ENCODE results near the gene LAMA2. TPM values are rescaled to one million over a fixed set of nuclear protein-coding genes. Genes with fewer than 3 reads are reported as not detected.

The LAMA2 gene
- total and polyA plus RNA-seq, 2 of the 8 experiments (the other 6 are each of a cell fraction or from before 2014, with no cell fraction given): 1.3 to 3.8 TPM

GRCh38 chr6:129565811-129566210 is 682.9 kb downstream of the LAMA2 start:
- Histone ChIP-seq H2BK120ac (replicated peaks; ENCODE audit: low read depth, low read length) (no peak overlapping the region), H2BK5ac (ENCODE audit: low read depth, low read length) (no peak overlapping the region), H3K36me3 (ENCODE audit: control insufficient read depth in 2 of 4, insufficient read depth in 4 of 4, low read length in 3 of 4) (no peaks in the 10 kb centered on the region), H2BK20ac (ENCODE audit: low read length) (no peak overlapping the region), H3K4me2 (ENCODE audit: insufficient read depth in 1 of 2, low read depth in 2 of 2, low read length in 2 of 2) (no peak overlapping the region), H4K91ac (replicated peaks; ENCODE audit: insufficient read length, low read length) (no peak overlapping the region), H2BK15ac (ENCODE audit: low read length) (no peak overlapping the region), H3K27me3 (replicated peaks in 1 of 4; ENCODE audit: control insufficient read depth in 3 of 4, extremely low read depth in 1 of 4, insufficient read depth in 3 of 4, low read length in 3 of 4) (no peaks in the 10 kb centered on the region), H2AFZ (ENCODE audit: low read length) (no peak overlapping the region), H3K9me3 (ENCODE audit: insufficient read depth in 2 of 2, low read depth in 1 of 2, low read length in 1 of 2) (no peaks in the 10 kb centered on the region), H3K79me1 (ENCODE audit: low read depth, low read length) (no peaks in the 10 kb centered on the region), H3K23me2 (ENCODE audit: low read depth, low read length) (no peaks in the 10 kb centered on the region), H4K5ac (ENCODE audit: insufficient read length, low read depth, low read length) (no peak overlapping the region), H3K4ac (replicated peaks; ENCODE audit: insufficient read length, low read depth, low read length) (no peak overlapping the region), H2BK12ac (ENCODE audit: low read depth, low read length) (no peak overlapping the region), H3K9ac (replicated peaks in 1 of 4; ENCODE audit: extremely low read depth in 1 of 4, low read depth in 3 of 4, low read length in 3 of 4) (no peak overlapping the region), H3K79me2 (ENCODE audit: control insufficient read depth in 1 of 2, insufficient read depth in 2 of 2, low read length in 2 of 2) (no peaks in the 10 kb centered on the region), H3K56ac (replicated peaks; ENCODE audit: insufficient read length, low read depth, low read length) (no peak overlapping the region), H2AK5ac (ENCODE audit: low read depth, low read length) (no peak overlapping the region), H3K4me3 (ENCODE audit: extremely low read depth in 1 of 4, insufficient read depth in 2 of 4, low read depth in 3 of 4, low read length in 4 of 4) (no peak overlapping the region), H3K14ac (ENCODE audit: insufficient read length) (no peak overlapping the region), H3K4me1 (replicated peaks in 1 of 4; ENCODE audit: control insufficient read depth in 3 of 4, insufficient read depth in 4 of 4, low read length in 3 of 4) (no peaks in the 10 kb centered on the region; a peak in 1 of 7 replicates), H4K8ac (ENCODE audit: extremely low read depth, insufficient read depth, low read length) (no peak overlapping the region), H3K18ac (ENCODE audit: extremely low read depth, low read length) (no peak overlapping the region), H4K20me1 (replicated peaks in 1 of 2; ENCODE audit: control insufficient read depth in 1 of 2, insufficient read depth in 2 of 2, low read length in 2 of 2) (no peaks in the 10 kb centered on the region), H3K27ac (ENCODE audit: low read depth, low read length) (no peak overlapping the region), H3K23ac (ENCODE audit: insufficient read length) (no peak overlapping the region)
- CTCF ChIA-PET (ENCODE audit: partially characterized antibody): interaction anchor here (0.8 to 7.9 kb wide), 15 partner anchors 9 to 165 kb away, joined by 3 to 157 read pairs (median 4); no protein-coding TSS in a partner anchor
- POLR2A ChIA-PET (ENCODE audit: partially characterized antibody): no interaction called here
- WGBS, 2 experiments (ENCODE audit: extremely low coverage in 1 of 2, insufficient coverage in 1 of 2, insufficient read length in 1 of 2, insufficient replicate concordance in 2 of 2, low coverage in 1 of 2, low lambda C conversion rate in 2 of 2, missing lambda C conversion rate in 1 of 2): 88% methylated on average over 2 of the region's 2 CpGs; no CpG with 5 or more reads in 1 of the 2 experiments
- DNase-seq (ENCODE audit: low read depth in 1 of 2, low spot score in 2 of 2): no peak
- no peak for FAIRE-seq
- no peak for TF ChIP-seq PHF8 (conservative IDR thresholded peaks at IDR 0.05; ENCODE audit: low read depth, low read length)
- TF ChIP-seq KDM4A (IDR thresholded peaks at IDR 0.05; ENCODE audit: low read depth, low read length, severe bottlenecking): no peak
- no peak for TF ChIP-seq TAF1 (IDR thresholded peaks at IDR 0.05; ENCODE audit: low read depth, low read length)
- TF ChIP-seq BRCA1 (IDR thresholded peaks at IDR 0.05; ENCODE audit: low read depth, low read length): no peak
- TF ChIP-seq POLR2AphosphoS5 (IDR thresholded peaks at IDR 0.05; ENCODE audit: low read depth, low read length): no peak
- TF ChIP-seq GABPA (IDR thresholded peaks at IDR 0.05; ENCODE audit: borderline replicate concordance, insufficient read depth, low read length): no peak
- no peak for TF ChIP-seq GTF2F1 (IDR thresholded peaks at IDR 0.05; ENCODE audit: borderline replicate concordance, low read depth, low read length)
- no peak for TF ChIP-seq JUND (IDR thresholded peaks at IDR 0.05; ENCODE audit: low read length)
- no peak for TF ChIP-seq RBBP5 (IDR thresholded peaks at IDR 0.05; ENCODE audit: borderline replicate concordance, low read depth, low read length)
- no peak for TF ChIP-seq ATF2 (IDR thresholded peaks at IDR 0.05; ENCODE audit: low read length)
- no peak for TF ChIP-seq RAD21 (IDR thresholded peaks at IDR 0.05 in 1 of 2, conservative IDR thresholded peaks at IDR 0.05 in 1 of 2; ENCODE audit: low read depth in 2 of 2, low read length in 2 of 2)
- no peak for TF ChIP-seq EGR1 (IDR thresholded peaks at IDR 0.05; ENCODE audit: borderline replicate concordance, low read depth, low read length)
